ENCODE measurements around the gene COTL1.

- TF ChIP-seq, protein P1, sequence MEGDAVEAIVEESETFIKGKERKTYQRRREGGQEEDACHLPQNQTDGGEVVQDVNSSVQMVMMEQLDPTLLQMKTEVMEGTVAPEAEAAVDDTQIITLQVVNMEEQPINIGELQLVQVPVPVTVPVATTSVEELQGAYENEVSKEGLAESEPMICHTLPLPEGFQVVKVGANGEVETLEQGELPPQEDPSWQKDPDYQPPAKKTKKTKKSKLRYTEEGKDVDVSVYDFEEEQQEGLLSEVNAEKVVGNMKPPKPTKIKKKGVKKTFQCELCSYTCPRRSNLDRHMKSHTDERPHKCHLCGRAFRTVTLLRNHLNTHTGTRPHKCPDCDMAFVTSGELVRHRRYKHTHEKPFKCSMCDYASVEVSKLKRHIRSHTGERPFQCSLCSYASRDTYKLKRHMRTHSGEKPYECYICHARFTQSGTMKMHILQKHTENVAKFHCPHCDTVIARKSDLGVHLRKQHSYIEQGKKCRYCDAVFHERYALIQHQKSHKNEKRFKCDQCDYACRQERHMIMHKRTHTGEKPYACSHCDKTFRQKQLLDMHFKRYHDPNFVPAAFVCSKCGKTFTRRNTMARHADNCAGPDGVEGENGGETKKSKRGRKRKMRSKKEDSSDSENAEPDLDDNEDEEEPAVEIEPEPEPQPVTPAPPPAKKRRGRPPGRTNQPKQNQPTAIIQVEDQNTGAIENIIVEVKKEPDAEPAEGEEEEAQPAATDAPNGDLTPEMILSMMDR (IDR thresholded peaks at IDR 0.05; ENCODE audit: insufficient read depth, low read depth, low read length) = no peak
- no peak for TF ChIP-seq EZH2 (IDR thresholded peaks at IDR 0.05; ENCODE audit: insufficient read depth, low read length)
Observed at GRCh38 chr16:84635702-84636101, 17.8 kb upstream of the COTL1 start.

Measured in astrocyte (in vitro differentiated cells and primary cell).